ENCODE measurements around the gene GOLGA6C.
"Not testable (repeated sequence)": the region's sequence is repeated elsewhere in the genome, so short reads cannot be mapped to it uniquely, and the experiment has no call there.

GOLGA6C gene

DNA sequence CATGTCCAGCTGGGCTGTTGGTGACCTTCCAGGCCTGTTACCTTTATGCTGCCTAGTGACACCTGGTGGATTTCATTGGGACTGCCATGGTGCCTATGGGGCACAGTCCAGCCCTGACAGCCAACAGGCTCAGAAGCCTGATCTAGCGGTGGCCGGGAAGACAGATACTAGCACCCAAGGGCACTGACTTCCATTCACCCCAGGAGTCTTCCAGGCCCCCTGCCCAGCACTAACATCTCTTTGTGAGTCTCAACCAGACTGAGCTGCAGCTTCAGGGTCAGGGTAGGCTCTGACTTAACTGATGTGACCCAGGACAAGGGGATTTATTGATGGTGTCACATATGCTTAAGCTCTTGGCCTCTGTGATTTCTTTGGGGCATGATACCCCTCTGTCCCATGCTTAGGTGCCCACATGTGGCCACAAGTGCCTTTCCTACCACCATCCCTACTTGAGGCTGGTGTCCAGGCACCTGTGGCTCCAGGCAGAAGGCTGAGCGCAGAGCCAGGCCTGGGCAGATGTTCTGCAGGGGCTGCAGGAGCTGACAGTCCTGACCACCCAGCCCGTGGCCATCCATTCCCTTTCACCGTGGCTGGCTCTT lies 16.5 kb downstream of the GOLGA6C start:
- DNase-seq (ENCODE audit: low spot score); in situ Hi-C loops (cut with MboI; ENCODE audit: low sequenced_read_pairs, unreplicated experiment): not testable (repeated sequence)
- TF ChIP-seq, protein P1, sequence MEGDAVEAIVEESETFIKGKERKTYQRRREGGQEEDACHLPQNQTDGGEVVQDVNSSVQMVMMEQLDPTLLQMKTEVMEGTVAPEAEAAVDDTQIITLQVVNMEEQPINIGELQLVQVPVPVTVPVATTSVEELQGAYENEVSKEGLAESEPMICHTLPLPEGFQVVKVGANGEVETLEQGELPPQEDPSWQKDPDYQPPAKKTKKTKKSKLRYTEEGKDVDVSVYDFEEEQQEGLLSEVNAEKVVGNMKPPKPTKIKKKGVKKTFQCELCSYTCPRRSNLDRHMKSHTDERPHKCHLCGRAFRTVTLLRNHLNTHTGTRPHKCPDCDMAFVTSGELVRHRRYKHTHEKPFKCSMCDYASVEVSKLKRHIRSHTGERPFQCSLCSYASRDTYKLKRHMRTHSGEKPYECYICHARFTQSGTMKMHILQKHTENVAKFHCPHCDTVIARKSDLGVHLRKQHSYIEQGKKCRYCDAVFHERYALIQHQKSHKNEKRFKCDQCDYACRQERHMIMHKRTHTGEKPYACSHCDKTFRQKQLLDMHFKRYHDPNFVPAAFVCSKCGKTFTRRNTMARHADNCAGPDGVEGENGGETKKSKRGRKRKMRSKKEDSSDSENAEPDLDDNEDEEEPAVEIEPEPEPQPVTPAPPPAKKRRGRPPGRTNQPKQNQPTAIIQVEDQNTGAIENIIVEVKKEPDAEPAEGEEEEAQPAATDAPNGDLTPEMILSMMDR (IDR thresholded peaks at IDR 0.05; ENCODE audit: borderline replicate concordance, control extremely low read depth, extremely low read depth, insufficient read depth, missing control alignments): peak; percentile 74

DNA sequence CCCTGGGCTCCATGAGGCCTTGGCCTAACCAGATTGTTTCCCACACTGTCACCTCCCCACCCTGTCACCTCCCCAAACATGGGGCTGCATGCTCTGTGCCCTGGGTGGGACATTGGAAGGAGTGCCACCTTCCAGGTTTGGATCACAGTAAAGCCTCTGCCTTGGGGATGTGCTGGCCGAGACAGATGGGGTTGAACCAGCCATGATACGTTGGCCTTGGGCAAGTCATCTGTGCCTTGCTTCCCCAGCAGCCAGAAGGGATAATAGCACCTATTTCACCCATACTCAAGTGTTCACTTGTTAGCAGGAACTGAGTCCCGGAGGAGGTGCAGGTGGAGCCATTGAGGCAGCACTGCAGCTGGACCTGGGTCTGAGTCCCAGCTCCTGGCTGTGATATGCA lies 17.5 kb downstream of the GOLGA6C start:
- DNase-seq (ENCODE audit: low spot score); in situ Hi-C loops (cut with MboI; ENCODE audit: low sequenced_read_pairs, unreplicated experiment): not testable (repeated sequence)

DNA sequence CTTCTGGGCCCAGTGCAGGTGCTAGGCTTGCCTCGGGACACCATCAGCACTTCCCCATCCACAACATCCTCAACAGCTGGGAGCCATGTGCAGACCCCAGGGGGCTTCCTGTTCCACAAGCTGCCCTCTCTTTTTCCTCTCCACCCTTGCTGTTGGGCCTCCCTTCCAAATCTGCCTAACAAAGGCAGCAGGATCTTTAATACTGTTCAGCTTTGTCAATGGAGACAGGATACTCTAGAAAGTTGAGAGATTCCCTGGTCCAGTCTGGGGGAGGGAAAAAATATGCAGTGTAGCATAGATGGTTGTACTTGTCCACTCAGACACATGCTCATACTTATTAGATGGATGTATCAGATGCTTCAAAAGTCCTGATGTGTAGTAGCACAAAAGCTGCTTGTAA lies 20.4 kb downstream of the GOLGA6C start:
- DNase-seq (ENCODE audit: low spot score); in situ Hi-C loops (cut with MboI; ENCODE audit: low sequenced_read_pairs, unreplicated experiment): not testable (repeated sequence)

DNA sequence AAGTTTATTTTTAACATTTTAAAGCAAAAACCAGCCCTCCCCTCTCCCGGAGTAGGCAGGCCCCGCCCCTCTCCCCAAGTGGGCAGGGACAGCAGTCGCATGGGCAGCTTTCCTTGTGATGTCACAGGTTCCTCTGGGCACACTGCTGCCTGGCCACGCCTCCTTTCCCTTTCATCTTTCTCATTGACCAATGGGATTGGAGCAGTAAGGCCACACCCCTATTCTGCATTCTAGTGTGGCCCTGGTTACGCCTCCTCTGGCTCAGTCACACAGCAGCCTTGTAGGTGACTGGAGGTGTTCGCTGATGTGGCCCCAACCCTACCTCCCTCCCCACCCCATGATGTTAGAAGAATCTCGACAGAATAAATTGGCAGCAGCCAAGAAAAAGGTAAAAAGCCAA lies 24.4 kb downstream of the GOLGA6C start, which contains the start of gene GOLGA6D:
Gene GOLGA6D (plus strand): TSS at position 264 of the 400 bp plus-strand sequence. CDS start 41 bp downstream, at position 305.
- in situ Hi-C loops (cut with MboI; ENCODE audit: low sequenced_read_pairs, unreplicated experiment); DNase-seq (ENCODE audit: low spot score): not testable (repeated sequence)

DNA sequence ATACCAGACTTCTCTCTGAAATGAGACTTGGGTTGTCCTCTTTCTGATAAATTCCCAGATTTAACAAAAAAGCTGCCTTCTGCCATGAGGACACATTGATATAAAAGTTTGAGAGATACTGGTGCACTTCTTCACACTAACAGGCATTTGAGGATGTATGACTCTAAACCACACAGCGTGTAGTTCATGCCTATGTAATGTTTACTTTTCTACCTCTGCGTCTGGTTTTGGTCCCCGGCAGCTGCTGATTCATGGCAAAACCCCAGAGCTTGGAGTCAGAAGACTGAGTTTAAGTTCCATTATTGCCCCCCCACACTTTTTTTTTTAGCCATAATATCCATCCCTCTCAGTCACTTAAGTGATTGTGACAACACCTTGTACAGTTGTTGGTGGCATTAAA lies 26.0 kb downstream of the GOLGA6C start:
- DNase-seq (ENCODE audit: low spot score); in situ Hi-C loops (cut with MboI; ENCODE audit: low sequenced_read_pairs, unreplicated experiment): not testable (repeated sequence)

DNA sequence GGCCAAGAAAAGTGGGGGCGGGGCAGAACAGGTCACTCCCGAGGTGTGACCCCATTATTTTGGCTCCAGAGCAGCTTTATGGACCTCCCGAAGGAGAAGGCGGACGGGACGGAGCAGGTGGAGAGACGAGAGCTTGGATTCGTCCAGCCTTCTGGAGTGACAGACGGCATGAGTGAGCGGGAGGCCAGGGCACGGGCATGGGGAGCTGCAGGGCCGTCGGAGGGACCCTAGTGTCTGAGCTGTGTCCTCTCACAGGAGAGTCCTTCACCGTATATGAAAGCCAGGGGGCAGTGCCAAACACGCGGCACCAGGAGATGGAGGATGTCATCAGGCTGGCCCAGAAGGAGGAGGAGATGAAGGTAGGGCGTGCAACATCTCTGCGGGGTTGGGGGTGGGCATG lies 35.5 kb downstream of the GOLGA6C start:
- DNase-seq (ENCODE audit: low spot score); in situ Hi-C loops (cut with MboI; ENCODE audit: low sequenced_read_pairs, unreplicated experiment): not testable (repeated sequence)

DNA sequence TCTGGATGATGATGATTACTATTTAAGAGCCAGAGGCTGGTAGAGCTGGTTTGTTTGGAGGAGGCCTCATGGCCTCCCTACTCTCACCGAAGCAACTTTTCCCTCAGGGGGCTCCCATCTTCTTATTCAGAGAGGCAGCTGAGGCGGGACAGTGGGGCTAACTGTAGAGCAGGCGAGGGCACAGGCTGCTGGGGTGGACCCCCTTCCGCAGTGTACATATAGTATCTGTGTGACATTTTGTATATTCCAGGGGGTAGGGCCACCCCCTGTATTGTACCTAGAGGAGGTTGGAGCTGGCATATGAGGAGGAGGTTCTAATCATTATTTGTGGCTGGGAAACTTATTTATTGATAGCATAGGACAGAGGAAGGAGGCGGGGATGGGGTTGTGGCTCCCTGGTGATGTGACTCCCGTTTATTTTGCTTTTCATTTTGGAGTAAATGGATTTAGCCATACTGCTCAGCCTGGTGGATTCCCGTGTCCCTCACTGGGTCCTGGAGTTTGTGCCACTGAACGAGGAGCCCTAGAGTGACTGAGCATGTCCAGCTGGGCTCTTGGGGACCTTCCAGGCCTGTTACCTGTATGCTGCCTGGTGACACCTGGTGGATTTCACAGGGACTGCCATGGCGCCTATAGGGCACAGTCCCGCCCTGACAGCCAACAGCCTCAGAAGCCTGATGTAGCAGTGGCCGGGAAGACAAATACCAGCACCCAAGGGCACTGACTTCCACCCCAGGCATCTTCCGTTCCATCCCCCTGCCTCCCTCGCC lies 40.6 kb downstream of the GOLGA6C start:
- in situ Hi-C loops (cut with MboI; ENCODE audit: low sequenced_read_pairs, unreplicated experiment); DNase-seq (ENCODE audit: low spot score): not testable (repeated sequence)

DNA sequence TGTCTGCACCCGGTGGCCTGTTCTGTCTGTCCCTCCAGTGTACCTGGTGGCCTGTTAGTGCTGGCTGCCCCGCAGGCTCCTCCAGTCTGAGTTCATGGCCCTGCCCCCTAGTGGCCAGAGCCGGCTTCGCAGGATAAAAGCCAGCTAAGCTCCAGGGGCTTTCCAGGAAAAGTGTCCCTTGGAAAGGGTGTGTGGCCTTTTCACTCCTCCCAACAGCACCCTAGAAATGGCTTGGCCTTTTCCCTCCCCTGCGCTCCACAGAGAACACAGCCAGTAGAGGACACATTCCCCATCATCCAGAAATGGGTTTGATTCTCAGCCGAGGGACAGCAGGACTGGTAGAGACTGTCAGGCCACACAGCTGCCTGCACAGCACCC lies 41.2 kb downstream of the GOLGA6C start:
- TF ChIP-seq, protein P1 (IDR thresholded peaks at IDR 0.05; ENCODE audit: borderline replicate concordance, control extremely low read depth, extremely low read depth, insufficient read depth, missing control alignments): peak; percentile 53
- in situ Hi-C loops (cut with MboI; ENCODE audit: low sequenced_read_pairs, unreplicated experiment); DNase-seq (ENCODE audit: low spot score): not testable (repeated sequence)

DNA sequence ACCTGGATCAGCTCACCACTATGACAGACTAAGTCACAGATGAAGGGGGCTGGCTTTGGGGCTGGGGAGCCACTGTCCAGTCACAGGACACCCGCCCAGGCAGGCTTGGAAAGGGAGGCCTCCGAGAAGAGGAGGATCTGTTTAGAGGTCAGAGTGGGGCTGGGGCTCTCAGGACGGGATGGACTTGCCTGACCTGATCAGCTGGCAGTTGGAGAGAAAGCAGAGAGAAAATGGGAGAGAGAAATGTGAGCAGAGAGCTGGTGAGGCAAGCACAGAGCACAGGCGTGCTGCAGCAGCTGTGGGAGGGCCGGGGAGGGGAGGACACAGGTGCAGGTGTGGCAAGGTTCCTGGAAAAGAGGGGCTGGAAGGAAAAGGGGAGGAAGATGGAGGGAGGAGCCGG lies 41.9 kb downstream of the GOLGA6C start:
- not testable (repeated sequence) for DNase-seq (ENCODE audit: low spot score)
- in situ Hi-C loops (cut with MboI; ENCODE audit: low sequenced_read_pairs, unreplicated experiment): loop anchor here (10.0 kb wide), 1 partner anchor 275 kb away; the partner anchor contains the start of gene PPCDC

DNA sequence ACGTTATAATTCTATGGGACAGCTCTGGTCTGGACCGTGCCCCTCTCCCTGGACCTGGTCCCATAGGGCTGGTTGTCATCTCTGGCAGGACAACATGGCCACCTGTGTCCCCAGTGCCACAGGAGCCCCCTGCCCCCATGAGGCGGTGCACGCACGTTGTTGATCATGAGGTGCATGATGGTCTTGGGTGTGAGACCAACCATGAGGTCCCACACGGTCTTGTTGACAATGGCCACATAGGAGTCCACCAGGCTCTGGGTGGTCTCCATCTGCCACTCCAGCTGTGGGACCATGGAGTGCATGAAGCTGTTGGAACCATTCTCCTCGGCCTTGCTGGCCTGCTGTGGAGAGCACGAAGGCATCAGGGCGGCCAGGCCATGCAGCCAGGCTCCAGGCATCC lies 44.2 kb downstream of the GOLGA6C start:
- DNase-seq (ENCODE audit: low spot score): no peak
- in situ Hi-C loops (cut with MboI; ENCODE audit: low sequenced_read_pairs, unreplicated experiment): loop anchor here (10.0 kb wide), 1 partner anchor 278 kb away; the partner anchor contains the start of gene PPCDC
- TF ChIP-seq, protein P1 (IDR thresholded peaks at IDR 0.05; ENCODE audit: borderline replicate concordance, control extremely low read depth, extremely low read depth, insufficient read depth, missing control alignments): no peak

DNA sequence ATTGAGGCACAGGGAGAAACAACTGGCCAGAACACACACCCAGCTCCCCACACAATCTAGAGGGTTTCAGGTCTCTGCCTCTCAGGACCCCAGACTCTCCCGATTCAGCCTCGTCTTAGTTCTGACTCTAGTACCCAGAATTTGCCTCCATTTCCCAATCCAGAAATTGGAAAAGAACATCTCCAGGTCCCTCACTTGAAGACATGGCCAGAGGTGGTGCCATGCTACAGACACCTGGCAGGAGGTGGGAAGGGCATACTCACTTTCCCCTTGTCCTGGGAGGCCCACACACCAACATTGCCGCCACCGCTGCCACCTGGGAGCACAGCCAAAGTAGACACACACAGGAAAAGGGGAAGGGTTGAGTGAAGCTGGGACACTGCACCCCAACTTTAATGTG lies 44.6 kb downstream of the GOLGA6C start:
- DNase-seq (ENCODE audit: low spot score): not testable (repeated sequence)
- in situ Hi-C loops (cut with MboI; ENCODE audit: low sequenced_read_pairs, unreplicated experiment): loop anchor here (10.0 kb wide), 1 partner anchor 278 kb away; the partner anchor contains the start of gene PPCDC

All from GM13976 (cell line).